Retina (tissue), 1 donor: ENCODE results near the gene TMEM59L.

Experiments
- DNase-seq: peaks from one replicate; pipeline ENCODE4 v3.0.0-alpha.2; 2016

The TMEM59L gene

GRCh38 chr19:18639706-18640243 is 27.1 kb downstream of the TMEM59L start:
- no peak for DNase-seq

DNA sequence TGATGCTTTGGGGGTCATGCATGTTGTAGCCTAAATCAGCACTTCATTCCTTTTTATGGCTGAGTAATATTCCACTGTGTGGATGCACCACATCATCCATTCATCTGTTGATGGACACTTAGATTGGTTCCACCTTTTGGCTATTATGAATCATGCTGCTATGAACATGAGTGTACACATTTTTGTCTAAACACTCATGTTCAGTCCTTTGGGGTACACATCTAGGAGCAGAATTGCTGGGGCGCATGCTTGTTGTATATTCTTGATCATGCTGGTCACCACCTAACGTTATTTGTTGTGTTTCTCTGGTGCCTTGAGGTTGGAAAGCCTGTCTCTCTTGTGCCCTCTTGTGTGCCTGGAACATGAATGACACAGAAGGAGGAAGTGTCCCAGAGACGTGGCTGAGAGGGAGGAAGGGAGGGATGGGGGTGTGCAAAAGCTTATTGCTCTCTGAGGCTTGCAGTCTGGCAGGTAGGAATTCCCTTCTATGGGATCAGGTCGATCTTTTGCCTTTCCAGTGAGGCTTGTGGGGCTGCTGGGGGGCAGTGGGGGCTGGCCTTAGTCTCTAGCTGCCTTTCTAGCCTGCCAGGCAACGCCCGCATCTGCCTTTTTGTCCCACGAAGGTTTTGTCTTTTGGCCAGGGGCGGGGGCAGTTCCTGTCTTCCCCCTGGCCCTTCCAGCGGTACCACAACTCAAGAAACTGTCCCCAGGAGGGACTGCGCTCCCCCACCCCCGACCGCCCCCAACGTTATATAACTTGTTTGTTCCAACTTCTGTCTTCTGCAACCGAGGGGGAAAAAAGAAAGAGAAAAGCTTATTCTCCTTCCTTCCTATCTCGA is 31.7 kb downstream of the TMEM59L start:
- DNase-seq, result no peak

DNA sequence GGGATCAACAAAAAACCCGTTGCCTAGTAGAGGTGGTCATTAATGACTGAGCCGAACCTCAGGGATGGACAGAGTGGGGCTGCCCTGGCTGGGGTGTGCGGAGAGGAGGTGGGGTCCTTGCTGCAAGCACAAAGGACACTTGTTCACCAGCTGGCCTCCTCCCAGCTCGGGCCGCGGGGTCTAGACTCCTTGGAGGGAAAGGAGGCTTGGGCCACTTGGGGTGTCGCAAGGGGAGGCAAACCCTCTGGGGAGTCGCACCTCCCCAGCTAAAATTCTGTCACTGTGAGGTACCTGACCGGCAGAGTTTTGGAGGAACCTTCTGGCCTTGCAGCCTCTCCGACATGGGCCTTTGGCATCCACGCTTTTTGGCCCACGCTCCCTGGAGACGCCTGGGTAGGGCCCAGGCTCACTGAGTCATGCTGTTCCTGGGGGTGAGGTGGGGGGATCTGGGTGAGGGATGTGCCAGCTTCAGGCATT is 32.4 kb downstream of the TMEM59L start:
- no peak for DNase-seq

GRCh38 chr19:18646535-18647370 is 34.1 kb downstream of the TMEM59L start:
- peak; percentile 41 for DNase-seq

- DNase-seq, result no peak
These were observed 34.7 kb downstream of the TMEM59L start for GRCh38 chr19:18647371-18647767.

- DNase-seq, result no peak
These were observed 35.1 kb downstream of the TMEM59L start for GRCh38 chr19:18647807-18648206.

- peak; percentile 52 for DNase-seq
These were observed 36.3 kb downstream of the TMEM59L start for GRCh38 chr19:18648973-18649315.

GRCh38 chr19:18649371-18650020 is 36.8 kb downstream of the TMEM59L start:
- DNase-seq, result peak; percentile 74

- peak; percentile 59 for DNase-seq
These were observed 37.3 kb downstream of the TMEM59L start for GRCh38 chr19:18650021-18650390.

DNA sequence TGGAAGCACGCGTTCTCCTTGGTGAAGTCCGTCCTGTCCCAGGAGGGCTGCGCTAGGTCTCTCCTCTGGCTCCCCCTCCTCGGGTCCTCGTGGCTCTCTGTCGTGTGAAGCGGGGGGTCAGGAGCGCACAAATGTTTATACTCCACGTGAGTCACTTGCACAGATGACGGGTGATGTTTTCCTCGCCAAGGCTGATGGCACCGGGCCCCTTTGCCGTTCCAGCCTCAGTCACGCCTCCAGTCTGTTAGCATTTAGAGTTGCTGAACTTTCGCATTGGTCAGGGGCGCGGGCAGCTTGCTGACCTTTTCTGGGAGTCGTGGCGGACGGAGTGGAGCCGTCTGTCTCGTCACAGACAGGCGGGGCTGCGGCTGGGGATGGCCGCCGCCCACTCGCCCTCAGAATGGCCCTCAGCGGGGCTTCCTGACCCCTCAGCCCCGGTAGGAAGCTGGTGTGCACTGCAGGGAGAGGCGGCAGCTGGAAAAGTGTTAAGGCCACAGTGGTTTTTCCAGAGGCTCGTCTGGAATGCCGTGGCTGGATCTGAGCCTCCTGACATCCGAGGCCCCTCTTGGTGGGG is 37.9 kb downstream of the TMEM59L start:
- peak; percentile 38 for DNase-seq

GRCh38 chr19:18651300-18651699 is 38.6 kb downstream of the TMEM59L start:
- DNase-seq, result no peak

GRCh38 chr19:18651733-18652132 is 39.1 kb downstream of the TMEM59L start:
- no peak for DNase-seq

DNA sequence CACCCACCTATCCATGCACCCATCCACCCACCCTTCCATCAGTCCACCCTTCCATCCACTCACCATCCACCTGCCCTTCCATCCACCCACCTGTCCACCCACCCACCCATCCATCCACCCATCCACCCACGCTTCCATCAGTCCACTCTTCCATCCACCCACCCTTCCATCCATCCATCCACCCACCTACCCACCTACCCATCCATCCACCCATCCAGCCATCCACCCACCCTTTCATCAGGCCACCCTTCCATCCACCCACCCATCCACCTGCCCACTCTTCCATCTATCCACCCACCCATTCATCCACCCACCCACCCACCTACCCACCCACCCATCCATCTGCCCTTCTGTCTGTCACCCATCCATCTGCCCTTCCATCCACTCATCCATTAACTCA is 41.2 kb downstream of the TMEM59L start:
- no peak for DNase-seq

DNA sequence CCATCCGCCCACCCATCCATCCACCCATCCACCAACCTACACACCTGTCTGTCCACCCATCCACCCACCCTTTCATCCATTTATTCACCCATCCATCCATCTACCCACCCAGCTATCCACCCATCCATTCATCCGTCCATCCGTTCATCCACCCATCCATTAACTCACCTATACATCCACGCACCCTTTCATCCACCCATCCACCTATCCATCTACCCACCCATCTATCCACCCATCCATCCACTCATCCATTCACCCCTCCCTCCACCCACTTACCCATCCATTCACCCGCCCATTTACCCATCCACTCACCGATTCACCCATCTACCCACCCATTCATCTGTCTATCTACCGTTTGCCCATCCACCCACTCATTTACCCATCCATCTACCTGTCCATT is 41.8 kb downstream of the TMEM59L start:
- DNase-seq, result no peak

DNA sequence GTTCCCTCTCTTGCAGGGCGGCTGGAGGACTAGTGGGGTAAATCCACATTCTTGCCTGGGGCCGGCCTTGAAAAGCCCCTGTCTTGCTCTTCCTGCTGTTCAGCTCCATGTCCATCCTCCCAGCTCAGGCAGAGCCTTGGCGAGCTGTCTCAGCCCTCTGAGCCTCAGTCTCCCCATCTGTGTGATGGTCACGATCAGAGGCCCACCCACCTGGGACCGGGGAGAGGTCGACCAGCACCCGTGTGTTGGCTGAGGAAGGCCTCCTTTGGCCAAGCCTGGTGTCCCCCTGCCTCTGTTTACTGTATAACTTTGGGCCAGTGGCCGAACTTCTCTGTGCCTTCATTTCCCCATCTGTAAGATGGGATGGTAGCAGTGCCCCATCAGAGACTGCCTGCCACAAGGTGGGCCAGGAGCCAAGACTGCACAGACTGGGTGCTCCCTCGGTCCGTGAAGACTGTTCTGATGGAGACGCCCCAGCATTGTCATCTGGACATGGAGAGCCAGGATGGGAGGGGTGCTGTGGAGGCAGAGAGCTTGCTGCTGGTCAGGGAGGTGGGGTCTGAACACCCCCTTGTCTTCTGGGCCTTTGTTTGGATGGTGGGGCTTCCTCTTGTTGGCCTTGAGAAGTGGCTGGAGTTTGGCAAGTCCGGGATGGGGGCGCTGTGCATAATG is 42.6 kb downstream of the TMEM59L start:
- DNase-seq, result no peak

- DNase-seq, result no peak
These were observed 43.8 kb downstream of the TMEM59L start for GRCh38 chr19:18656337-18657086.

DNA sequence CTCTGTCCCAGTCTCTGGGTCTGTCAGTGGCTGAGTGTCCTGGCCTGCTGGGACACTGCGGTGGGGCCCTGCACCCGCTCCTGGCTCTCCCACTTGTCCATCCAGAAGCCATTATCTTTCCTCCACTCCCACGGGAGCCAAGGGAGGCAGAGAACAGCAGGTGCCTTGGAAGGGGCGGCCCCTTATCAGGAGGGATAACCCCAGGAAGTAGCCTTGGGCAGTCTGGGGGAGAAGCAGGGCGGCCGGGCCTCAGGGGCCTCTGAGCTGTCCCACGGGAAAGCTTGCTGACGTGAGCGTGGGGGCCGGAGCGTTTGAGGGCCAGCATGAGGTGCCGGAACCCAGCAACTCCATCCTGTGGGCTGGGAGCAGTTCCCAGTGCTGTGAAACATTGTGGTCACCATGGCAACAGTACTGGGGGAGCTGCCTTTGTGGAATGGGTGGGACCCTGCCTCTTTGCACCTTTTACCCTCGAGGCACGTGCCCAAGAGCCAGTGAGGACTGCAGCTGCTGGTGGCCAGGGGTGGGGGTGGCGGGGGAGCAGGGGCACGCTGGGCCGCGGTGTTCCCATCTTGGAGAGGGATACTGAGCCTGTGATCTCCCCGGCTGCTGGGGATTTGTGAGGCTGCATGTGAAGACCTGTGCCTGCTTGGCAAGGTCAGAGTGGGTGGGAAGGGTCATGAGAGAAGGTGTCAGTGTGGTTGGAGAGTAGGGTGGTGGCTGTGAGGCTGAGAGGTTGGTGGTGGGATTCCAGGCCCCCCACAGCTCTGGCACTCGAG is 45.1 kb downstream of the TMEM59L start:
- DNase-seq, result peak; percentile 54

DNA sequence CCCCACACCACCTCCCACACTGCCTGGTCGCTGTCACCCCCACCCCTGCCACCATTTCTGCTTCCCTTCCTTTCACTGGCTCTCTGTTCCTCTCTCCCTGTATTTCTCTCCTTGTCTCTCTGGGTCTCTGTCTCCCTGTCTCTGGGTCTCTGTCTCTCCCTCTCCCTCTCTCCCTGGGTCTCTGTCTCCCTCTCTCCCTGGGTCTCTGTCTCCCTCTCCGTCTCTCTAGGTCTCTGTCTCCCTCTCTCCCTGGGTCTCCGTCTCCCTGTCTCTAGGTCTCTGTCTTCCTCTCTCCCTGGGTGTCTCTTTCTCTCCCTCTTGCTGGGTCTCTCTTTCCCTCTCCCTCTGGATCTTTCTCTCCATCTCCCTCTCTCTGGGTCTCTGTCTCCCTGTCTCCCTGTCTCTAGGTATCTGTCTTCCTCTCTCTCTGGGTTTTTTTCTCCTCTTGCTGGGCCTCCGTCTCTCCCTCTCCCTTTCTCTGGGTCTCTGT is 45.7 kb downstream of the TMEM59L start:
- DNase-seq, result no peak

DNA sequence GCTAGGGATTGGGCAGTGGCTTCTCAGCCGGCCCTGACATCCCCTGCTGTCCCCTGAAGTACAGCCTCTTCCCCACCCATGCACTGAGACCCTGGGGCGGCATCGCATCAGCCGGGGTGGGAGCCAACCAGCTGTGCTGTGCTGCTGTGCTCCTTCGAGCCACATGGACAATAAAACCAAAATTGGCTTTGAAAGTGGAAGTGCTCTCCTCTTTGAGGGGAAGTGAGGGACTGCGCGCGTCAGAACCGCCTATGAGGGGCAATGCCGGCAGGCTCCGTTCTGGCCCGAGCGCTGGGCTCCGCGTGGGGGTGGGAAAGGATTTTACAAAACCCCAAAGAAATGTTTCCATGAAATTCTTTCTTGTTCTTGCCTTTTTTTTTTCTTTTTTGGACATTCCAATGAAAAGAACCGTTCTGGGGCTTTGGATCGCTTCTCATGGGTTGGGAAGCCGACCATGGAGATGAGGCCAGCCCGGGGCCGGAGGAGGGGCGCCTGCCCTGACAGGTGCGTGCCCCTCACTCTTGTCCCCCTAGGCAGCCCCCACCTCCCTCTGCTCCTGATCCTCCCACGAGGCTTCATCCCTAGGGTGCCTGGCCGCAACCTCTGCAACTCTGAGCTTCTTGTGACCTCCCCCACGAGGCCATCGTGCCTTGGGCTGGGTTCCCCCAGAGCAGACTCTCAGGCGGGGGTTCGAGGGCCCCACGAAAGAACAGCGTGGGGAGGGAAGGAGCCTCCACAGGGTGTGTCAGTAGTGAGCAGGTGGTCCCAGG is 46.8 kb downstream of the TMEM59L start:
- DNase-seq, result no peak
